Caco-2 (cell line): ENCODE data around the gene OR52R1. TPM values are rescaled to one million over a fixed set of nuclear protein-coding genes. Genes with fewer than 3 reads are reported as not detected.

ENCODE experiments used
- BruUV-seq: library from RNA; stranded (reverse); fragments of 400-500 nt; replicated peaks from 2 replicates; lab custom pipeline; 2021; lab: Mats Ljungman, UMichigan
- CTCF ChIA-PET: fragments of 300-600 bp; sonication (Branson Sonifier 250); formaldehyde crosslinking; loops from one replicate; lab custom pipeline; 2022; ENCODE audit warnings: antibody characterized with exemption; lab: Charles Lee
- POLR2A ChIA-PET: fragments of 300-600 bp; sonication (Branson Sonifier 250); formaldehyde crosslinking; loops from one replicate; lab custom pipeline; 2022; ENCODE audit warnings: antibody characterized with exemption; lab: Charles Lee
- DNase-seq, 2 experiments: peaks; one replicate each; pipeline versions ENCODE4 v3.0.0 to v3.0.0-alpha.2; 2020 to 2022
- H3K27me3 ChIP-seq: replicated peaks from 2 replicates; pipeline ENCODE4 v1.6.0; 2011; ENCODE audit warnings: low read length; ENCODE audit not compliant: control insufficient read depth, insufficient read depth
- H3K36me3 ChIP-seq: 2 replicates; pipeline ENCODE4 v1.5.1; 2011; ENCODE audit warnings: low read length; ENCODE audit not compliant: control insufficient read depth, insufficient read depth
- H3K4me1 ChIP-seq: fragments of 250-450 bp; sonication (Bioruptor Pico); 2 replicates; pipeline ENCODE4 v1.5.1; 2020; ENCODE audit warnings: mild to moderate bottlenecking
- H3K4me3 ChIP-seq: 2 replicates; pipeline ENCODE4 v1.5.1; 2011; ENCODE audit warnings: low read depth, mild to moderate bottlenecking, control low read depth, low read length
- H3K9me3 ChIP-seq: fragments of 250-450 bp; sonication (Bioruptor Pico); 2 replicates; pipeline ENCODE4 v1.5.1; 2020; ENCODE audit warnings: mild to moderate bottlenecking, moderate library complexity
- H3K27ac Mint-ChIP-seq: one replicate; pipeline ENCODE4 v1.8.0; 2022; ENCODE audit warnings: mixed read lengths; ENCODE audit not compliant: unreplicated experiment
- H3K27me3 Mint-ChIP-seq: one replicate; pipeline ENCODE4 v1.8.0; 2022; ENCODE audit warnings: mixed read lengths; ENCODE audit not compliant: insufficient read depth, unreplicated experiment
- H3K36me3 Mint-ChIP-seq: one replicate; pipeline ENCODE4 v1.8.0; 2022; ENCODE audit warnings: mild to moderate bottlenecking, mixed read lengths; ENCODE audit not compliant: insufficient read depth, unreplicated experiment
- H3K4me1 Mint-ChIP-seq: one replicate; pipeline ENCODE4 v1.8.0; 2022; ENCODE audit warnings: low read depth, mixed read lengths; ENCODE audit not compliant: unreplicated experiment
- H3K4me3 Mint-ChIP-seq: one replicate; pipeline ENCODE4 v1.8.0; 2022; ENCODE audit warnings: mild to moderate bottlenecking, moderate library complexity, mixed read lengths; ENCODE audit not compliant: unreplicated experiment
- H3K9me3 Mint-ChIP-seq: one replicate; pipeline ENCODE4 v1.8.0; 2022; ENCODE audit warnings: mixed read lengths; ENCODE audit not compliant: unreplicated experiment
- intact Hi-C: fragments of 100-400 bp; cut with micrococcal nuclease; formaldehyde crosslinking; loops from one replicate; pipeline ENCODE4 v1.10.0; 2022; ENCODE audit not compliant: unreplicated experiment
- total RNA-seq: library from RNA; stranded (reverse); gene quantifications from 2 replicates; pipeline ENCODE4 v1.2.3, GENCODE V29; 2022
- TF ChIP-seq, protein P1 (sequence below), 2 experiments: fragments of 200-600 bp in 1 of 2; IDR thresholded peaks; 1 replicate in 1 of 2; 2 replicates in 1 of 2; pipeline versions ENCODE4 v1.5.1 to v1.8.0; 2011 to 2022; ENCODE audit warnings: antibody characterized with exemption in 1 of 2, control low read depth in 1 of 2, inconsistent platforms in 1 of 2, low read depth in 1 of 2, low read length in 1 of 2, mild to moderate bottlenecking in 1 of 2, moderate library complexity in 1 of 2; ENCODE audit not compliant: insufficient read depth in 1 of 2, severe bottlenecking in 1 of 2, unreplicated experiment in 1 of 2

Gene OR52R1
- total RNA-seq, 1 experiment from 2014 or later = not detected

DNA sequence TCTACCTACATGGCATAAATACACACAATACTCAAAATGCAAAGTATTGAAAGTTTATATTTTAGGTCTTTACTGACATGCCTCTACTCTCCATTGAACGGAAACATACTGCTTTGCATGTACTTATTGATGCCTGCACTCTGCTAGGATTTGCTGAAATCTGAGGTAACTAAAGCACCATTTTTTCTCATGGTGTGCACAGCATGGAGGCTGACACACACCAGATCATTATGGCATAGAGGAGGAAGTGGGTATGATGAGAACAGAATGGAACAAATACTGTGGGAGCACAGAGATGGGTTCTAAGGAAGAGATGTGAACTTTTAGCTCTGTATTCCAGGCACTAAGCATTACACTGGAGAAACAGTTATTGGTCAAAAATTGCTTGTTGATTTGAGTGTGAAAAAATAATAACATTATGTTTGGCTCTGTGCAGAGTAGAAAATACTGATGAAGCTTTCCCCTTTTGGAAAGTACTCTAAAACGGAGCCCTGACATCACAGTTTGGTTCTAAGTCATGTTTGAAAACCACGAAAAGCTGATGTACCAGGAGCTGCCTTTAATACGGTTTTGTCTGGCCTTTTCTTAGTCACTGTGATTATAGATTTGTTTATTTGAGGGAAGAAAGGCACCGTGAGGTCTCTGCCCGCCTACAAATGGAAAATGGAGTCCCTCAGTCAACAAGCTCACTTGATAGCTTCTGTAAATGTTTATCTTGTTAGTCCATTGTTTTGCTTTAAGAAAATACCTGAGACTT lies 5.6 kb downstream of the OR52R1 start:
- TF ChIP-seq, protein P1, sequence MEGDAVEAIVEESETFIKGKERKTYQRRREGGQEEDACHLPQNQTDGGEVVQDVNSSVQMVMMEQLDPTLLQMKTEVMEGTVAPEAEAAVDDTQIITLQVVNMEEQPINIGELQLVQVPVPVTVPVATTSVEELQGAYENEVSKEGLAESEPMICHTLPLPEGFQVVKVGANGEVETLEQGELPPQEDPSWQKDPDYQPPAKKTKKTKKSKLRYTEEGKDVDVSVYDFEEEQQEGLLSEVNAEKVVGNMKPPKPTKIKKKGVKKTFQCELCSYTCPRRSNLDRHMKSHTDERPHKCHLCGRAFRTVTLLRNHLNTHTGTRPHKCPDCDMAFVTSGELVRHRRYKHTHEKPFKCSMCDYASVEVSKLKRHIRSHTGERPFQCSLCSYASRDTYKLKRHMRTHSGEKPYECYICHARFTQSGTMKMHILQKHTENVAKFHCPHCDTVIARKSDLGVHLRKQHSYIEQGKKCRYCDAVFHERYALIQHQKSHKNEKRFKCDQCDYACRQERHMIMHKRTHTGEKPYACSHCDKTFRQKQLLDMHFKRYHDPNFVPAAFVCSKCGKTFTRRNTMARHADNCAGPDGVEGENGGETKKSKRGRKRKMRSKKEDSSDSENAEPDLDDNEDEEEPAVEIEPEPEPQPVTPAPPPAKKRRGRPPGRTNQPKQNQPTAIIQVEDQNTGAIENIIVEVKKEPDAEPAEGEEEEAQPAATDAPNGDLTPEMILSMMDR (IDR thresholded peaks at IDR 0.05; ENCODE audit: insufficient read depth in 1 of 2, low read depth in 1 of 2, low read length in 1 of 2, severe bottlenecking in 1 of 2, unreplicated experiment in 1 of 2) = no peak
- Histone ChIP-seq H3K4me1 (no peaks in the 10 kb centered on the region), H3K9me3 (no peaks in the 10 kb centered on the region), H3K27me3 (no peaks in the 10 kb centered on the region), H3K4me3 (no peak overlapping the region), H3K36me3 (no peaks in the 10 kb centered on the region)
- BruUV-seq = no TSS peak
- Mint-ChIP-seq H3K27ac (no peak overlapping the region), H3K4me1 (no peaks in the 10 kb centered on the region), H3K36me3 (no peaks in the 10 kb centered on the region), H3K4me3 (no peak overlapping the region), H3K27me3 (peaks cover 2% of the 10 kb centered on the region), H3K9me3 (no peaks in the 10 kb centered on the region)
- ChIA-PET CTCF (no interaction called here), POLR2A (no interaction called here)
- intact Hi-C loops = no loop called here
- DNase-seq = no peak

- DNase-seq = no peak
- BruUV-seq = no TSS peak
- ChIA-PET CTCF (no interaction called here), POLR2A (no interaction called here)
- H3K36me3 Mint-ChIP-seq = no peaks in the 10 kb centered on the region
- TF ChIP-seq, protein P1 (IDR thresholded peaks at IDR 0.05; ENCODE audit: insufficient read depth in 1 of 2, low read depth in 1 of 2, low read length in 1 of 2, severe bottlenecking in 1 of 2, unreplicated experiment in 1 of 2) = no peak
- Histone ChIP-seq H3K9me3 (no peaks in the 10 kb centered on the region), H3K4me3 (no peak overlapping the region), H3K4me1 (no peaks in the 10 kb centered on the region), H3K36me3 (no peaks in the 10 kb centered on the region), H3K27me3 (no peaks in the 10 kb centered on the region)
- H3K27me3 Mint-ChIP-seq = no peaks in the 10 kb centered on the region
- H3K4me3 Mint-ChIP-seq = no peak overlapping the region
- no peaks in the 10 kb centered on the region for H3K4me1 Mint-ChIP-seq
- H3K27ac Mint-ChIP-seq = no peak overlapping the region
- H3K9me3 Mint-ChIP-seq = no peaks in the 10 kb centered on the region
- intact Hi-C loops = no loop called here
These were observed 7.0 kb downstream of the OR52R1 start for GRCh38 chr11:4797206-4797605.

DNA sequence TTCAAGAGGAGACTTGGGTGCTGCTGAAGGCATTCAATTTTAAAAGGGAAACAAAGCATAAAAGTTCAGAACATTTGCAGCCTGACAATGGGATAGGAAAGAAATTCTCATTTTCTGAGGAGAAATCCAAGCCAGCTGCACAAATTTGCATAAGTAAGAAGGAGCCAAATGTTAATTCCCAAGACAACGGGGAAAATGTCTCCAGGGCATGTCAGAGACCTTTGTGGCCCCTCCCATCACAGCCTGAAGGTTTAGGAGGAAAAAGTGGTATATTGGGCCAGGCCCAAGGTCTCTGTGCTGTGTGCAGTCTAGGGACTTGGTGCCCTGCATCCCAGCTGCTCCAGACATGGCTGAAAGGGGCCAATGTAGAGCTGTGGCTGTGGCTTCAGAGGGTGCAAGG lies 21.7 kb downstream of the OR52R1 start:
- no peaks in the 10 kb centered on the region for H3K9me3 ChIP-seq

More for the DNA sequence above, 21.7 kb downstream of the OR52R1 start:
- no peaks in the 10 kb centered on the region for H3K36me3 ChIP-seq
- H3K36me3 Mint-ChIP-seq = no peaks in the 10 kb centered on the region
- no peak overlapping the region for H3K27ac Mint-ChIP-seq
- intact Hi-C loops = no loop called here
- BruUV-seq = no TSS peak
- TF ChIP-seq, protein P1 (IDR thresholded peaks at IDR 0.05; ENCODE audit: insufficient read depth in 1 of 2, low read depth in 1 of 2, low read length in 1 of 2, severe bottlenecking in 1 of 2, unreplicated experiment in 1 of 2) = no peak
- no peaks in the 10 kb centered on the region for H3K4me1 ChIP-seq
- no peaks in the 10 kb centered on the region for H3K4me1 Mint-ChIP-seq
- H3K4me3 ChIP-seq = no peak overlapping the region
- H3K9me3 Mint-ChIP-seq = peaks cover 27% of the 10 kb centered on the region
- ChIA-PET CTCF (no interaction called here), POLR2A (no interaction called here)
- H3K4me3 Mint-ChIP-seq = no peak overlapping the region
- H3K27me3 Mint-ChIP-seq = peaks cover 6% of the 10 kb centered on the region
- no peak for DNase-seq
- H3K27me3 ChIP-seq = no peaks in the 10 kb centered on the region; the same call in 1 of the 2 replicates
